CD4-positive, alpha-beta memory T cell (primary cell): ENCODE measurements around the gene KRTAP5-5. TPM values are rescaled to one million over a fixed set of nuclear protein-coding genes. Genes with fewer than 3 reads are reported as not detected.

Experiments used
- CTCF ChIA-PET: fragments of 350-600 bp; sonication (Branson Sonifier 250); formaldehyde crosslinking; loops from one replicate; lab custom pipeline; 2021; ENCODE audit warnings: inconsistent platforms; ENCODE audit not compliant: partially characterized antibody; lab: Charles Lee
- POLR2A ChIA-PET: fragments of 350-600 bp; sonication (Branson Sonifier 250); formaldehyde crosslinking; loops from one replicate; lab custom pipeline; 2021; ENCODE audit not compliant: partially characterized antibody; lab: Charles Lee
- DNase-seq, 5 donors: peaks; one replicate each; pipeline versions ENCODE4 v3.0.0 to v3.0.0-alpha.2; 2020 to 2022; ENCODE audit warnings: mixed read lengths in 1 of 5
- H3K27ac ChIP-seq: one replicate; pipeline ENCODE4 v1.7.0; 2013; ENCODE audit warnings: low read depth, low read length
- H3K27me3 ChIP-seq: 2 replicates; pipeline ENCODE4 v1.7.0; 2013; ENCODE audit warnings: mild to moderate bottlenecking, low read length, moderate library complexity; ENCODE audit not compliant: insufficient read depth
- H3K36me3 ChIP-seq: 2 replicates; pipeline ENCODE4 v1.7.0; 2013; ENCODE audit warnings: mild to moderate bottlenecking, low read length, moderate library complexity; ENCODE audit not compliant: insufficient read depth
- H3K4me1 ChIP-seq: 2 replicates; pipeline ENCODE4 v1.7.0; 2013; ENCODE audit warnings: mild to moderate bottlenecking, low read length, moderate library complexity; ENCODE audit not compliant: insufficient read depth
- H3K4me3 ChIP-seq, 2 donors: one replicate each; pipeline ENCODE4 v1.7.0; 2013; ENCODE audit warnings: low read length in 2 of 2, mild to moderate bottlenecking in 1 of 2
- H3K9me3 ChIP-seq, 2 donors: one replicate each; pipeline ENCODE4 v1.7.0; 2013; ENCODE audit warnings: low read length in 2 of 2, control low read depth in 1 of 2; ENCODE audit not compliant: control insufficient read depth in 1 of 2
- H3K27ac Mint-ChIP-seq, 7 donors: one replicate each; pipeline ENCODE4 v1.8.0; 2020 to 2021; ENCODE audit warnings: mixed read lengths in 7 of 7, mild to moderate bottlenecking in 6 of 7, inconsistent platforms in 3 of 7, moderate library complexity in 3 of 7
- H3K27me3 Mint-ChIP-seq, 2 donors: one replicate each; pipeline ENCODE4 v1.8.0; 2020 to 2021; ENCODE audit warnings: mixed read lengths in 2 of 2
- H3K36me3 Mint-ChIP-seq, 2 donors: one replicate each; pipeline ENCODE4 v1.8.0; 2020 to 2021; ENCODE audit warnings: mixed read lengths in 2 of 2, inconsistent platforms in 1 of 2, mild to moderate bottlenecking in 1 of 2
- H3K4me1 Mint-ChIP-seq, 4 donors: one replicate each; pipeline ENCODE4 v1.8.0; 2020 to 2021; ENCODE audit warnings: mixed read lengths in 4 of 4, mild to moderate bottlenecking in 1 of 4
- H3K4me3 Mint-ChIP-seq, 8 donors: one replicate each; pipeline ENCODE4 v1.8.0; 2020 to 2021; ENCODE audit warnings: mixed read lengths in 8 of 8, mild to moderate bottlenecking in 7 of 8, moderate library complexity in 6 of 8, inconsistent platforms in 3 of 8
- H3K9me3 Mint-ChIP-seq, 8 donors: one replicate each; pipeline ENCODE4 v1.8.0; 2020 to 2021; ENCODE audit warnings: mixed read lengths in 8 of 8, mild to moderate bottlenecking in 5 of 8, inconsistent platforms in 3 of 8, moderate library complexity in 1 of 8
- intact Hi-C: fragments of 100-400 bp; cut with micrococcal nuclease; formaldehyde crosslinking; loops from one replicate; pipeline ENCODE4 v1.15.1; 2023
- polyA plus RNA-seq, 2 donors: library from polyadenylated mRNA; unstranded; fragments of 300-500 nt; fragmentation: Illumina TruSeq; gene quantifications; one replicate each; pipeline ENCODE4 v1.2.3, GENCODE V29; 2021
- total RNA-seq, 2 experiments: library from RNA; stranded (reverse); gene quantifications; one replicate each; pipeline ENCODE4 v1.2.3, GENCODE V29; 2021

KRTAP5-5 gene
- total and polyA plus RNA-seq, 4 experiments from 2014 or later: not detected

DNA sequence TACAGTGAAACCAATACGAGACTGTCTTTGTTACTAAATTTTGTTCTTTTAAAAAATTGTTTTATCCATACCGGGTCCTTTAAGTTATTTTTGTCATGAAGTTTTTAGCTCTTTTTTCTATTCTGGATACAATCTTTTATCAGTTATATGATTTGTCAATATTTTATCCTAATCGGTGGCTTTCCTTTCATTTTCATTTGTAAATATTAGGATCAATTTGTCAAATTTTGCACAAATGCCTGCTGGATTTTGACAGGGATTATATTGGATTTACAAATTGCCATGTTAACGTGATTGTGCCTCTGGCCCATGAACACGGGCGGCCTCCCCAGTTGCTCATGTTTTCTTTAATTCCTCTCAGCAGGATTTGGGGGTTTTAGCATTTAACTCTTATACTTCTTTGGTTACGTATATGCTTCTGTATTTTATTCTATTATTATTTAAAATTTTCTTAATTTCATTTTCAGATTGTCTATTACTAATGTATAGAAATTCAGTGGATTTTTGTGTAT lies 46.7 kb downstream of the KRTAP5-5 start:
- no peak for DNase-seq
- Histone ChIP-seq H3K36me3 (no peaks in the 10 kb centered on the region), H3K4me1 (no peaks in the 10 kb centered on the region), H3K27me3 (no peaks in the 10 kb centered on the region), H3K27ac (no peak overlapping the region), H3K4me3 (no peak overlapping the region), H3K9me3 (no peaks in the 10 kb centered on the region)
- intact Hi-C loops: loop anchor here (5.0 kb wide), 1 partner anchor 231 kb away; no protein-coding TSS in a partner anchor
- no peaks in the 10 kb centered on the region for H3K9me3 Mint-ChIP-seq
- no peaks in the 10 kb centered on the region for H3K4me1 Mint-ChIP-seq
- no peaks in the 10 kb centered on the region for H3K36me3 Mint-ChIP-seq
- H3K27ac Mint-ChIP-seq: no peak overlapping the region
- CTCF ChIA-PET: interaction anchor here (0.6 to 1.1 kb wide), 2 partner anchors 18 to 408 kb away, joined by 3 read pairs; no protein-coding TSS in a partner anchor
- H3K27me3 Mint-ChIP-seq: peaks cover 19 to 24% of the 10 kb centered on the region in 2 donors
- POLR2A ChIA-PET: no interaction called here
- H3K4me3 Mint-ChIP-seq: no peak overlapping the region

DNA sequence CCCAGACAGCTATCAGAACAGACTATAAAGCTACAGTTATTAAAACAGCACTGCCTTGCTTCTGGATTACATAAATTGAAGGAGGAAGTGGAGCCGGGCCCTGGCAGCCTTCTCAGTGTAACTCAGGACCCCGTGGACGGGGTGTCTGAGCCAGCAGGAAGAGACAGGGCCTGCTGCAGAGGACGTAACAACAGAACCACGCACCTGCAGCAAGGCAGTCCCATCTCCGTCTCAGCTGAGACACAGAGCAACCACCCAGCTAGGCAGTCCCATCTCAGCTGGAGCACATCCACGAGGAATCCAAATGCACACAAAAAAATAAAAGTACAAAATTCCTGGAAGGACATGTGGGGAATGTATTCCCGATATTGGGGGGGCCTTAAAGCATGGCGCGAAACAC lies 50.3 kb downstream of the KRTAP5-5 start:
- no peak overlapping the region for H3K4me3 Mint-ChIP-seq
- CTCF ChIA-PET: interaction anchor here (1.5 to 5.2 kb wide), 4 partner anchors 14 to 157 kb away, joined by 4 to 29 read pairs (median 12); no protein-coding TSS in a partner anchor

More for the DNA sequence above, 50.3 kb downstream of the KRTAP5-5 start:
- Mint-ChIP-seq H3K9me3 (no peaks in the 10 kb centered on the region), H3K36me3 (no peaks in the 10 kb centered on the region), H3K4me1 (no peaks in the 10 kb centered on the region), H3K27ac (no peak overlapping the region), H3K27me3 (peaks cover 16 to 25% of the 10 kb centered on the region in 2 donors)
- H3K4me1 ChIP-seq: no peaks in the 10 kb centered on the region
- no peaks in the 10 kb centered on the region for H3K36me3 ChIP-seq
- no peaks in the 10 kb centered on the region for H3K27me3 ChIP-seq
- no peak for DNase-seq
- no peak overlapping the region for H3K4me3 ChIP-seq
- intact Hi-C loops: loop anchor here (5.0 kb wide), 1 partner anchor 227 kb away; no protein-coding TSS in a partner anchor
- POLR2A ChIA-PET: no interaction called here
- H3K9me3 ChIP-seq: no peaks in the 10 kb centered on the region
- no peak overlapping the region for H3K27ac ChIP-seq

Other genes with a start within 250 kb of the KRTAP5-5 start
- gene BRSK2, start 239.8 kb upstream of the KRTAP5-5 start, total RNA-seq: under 1 TPM; 0.35 to 0.47 TPM
- under 1 TPM; 0.18 to 0.30 TPM for gene BRSK2, start 239.8 kb upstream of the KRTAP5-5 start, polyA plus RNA-seq
- gene MOB2, start 143.0 kb upstream of the KRTAP5-5 start, total RNA-seq: 10 to 100 TPM; 73.1 to 74.1 TPM
- 10 to 100 TPM; 48.8 to 67.0 TPM for gene MOB2, start 143.0 kb upstream of the KRTAP5-5 start, polyA plus RNA-seq
- 1 to 10 TPM; 5.8 TPM for gene DUSP8, start 57.5 kb upstream of the KRTAP5-5 start, total RNA-seq
- 1 to 10 TPM in 1 of 2 donors, not detected in 1; 1.5 TPM for gene DUSP8, start 57.5 kb upstream of the KRTAP5-5 start, polyA plus RNA-seq
- not detected for gene KRTAP5-1, start 44.5 kb upstream of the KRTAP5-5 start, total RNA-seq
- under 1 TPM in 1 of 2 donors, not detected in 1; 0.29 TPM for gene KRTAP5-1, start 44.5 kb upstream of the KRTAP5-5 start, polyA plus RNA-seq
- gene KRTAP5-2, start 31.5 kb upstream of the KRTAP5-5 start, total RNA-seq: not detected
- not detected for gene KRTAP5-2, start 31.5 kb upstream of the KRTAP5-5 start, polyA plus RNA-seq
- gene KRTAP5-3, start 21.3 kb upstream of the KRTAP5-5 start, total RNA-seq: not detected
- not detected for gene KRTAP5-3, start 21.3 kb upstream of the KRTAP5-5 start, polyA plus RNA-seq
- not detected for gene KRTAP5-4, start 7.6 kb upstream of the KRTAP5-5 start, total RNA-seq
- not detected for gene KRTAP5-4, start 7.6 kb upstream of the KRTAP5-5 start, polyA plus RNA-seq
- not detected for gene KRTAP5-6, start 67.4 kb downstream of the KRTAP5-5 start, total RNA-seq
- not detected for gene KRTAP5-6, start 67.4 kb downstream of the KRTAP5-5 start, polyA plus RNA-seq
- gene IFITM10, start 120.8 kb downstream of the KRTAP5-5 start, total RNA-seq: 1 to 10 TPM; 1.6 to 1.8 TPM
- gene IFITM10, start 120.8 kb downstream of the KRTAP5-5 start, polyA plus RNA-seq: not detected
- 100 to 1,000 TPM; 206 to 214 TPM for gene CTSD, start 134.2 kb downstream of the KRTAP5-5 start, total RNA-seq
- 100 to 1,000 TPM; 122 to 137 TPM for gene CTSD, start 134.2 kb downstream of the KRTAP5-5 start, polyA plus RNA-seq
- not detected for gene SYT8, start 205.2 kb downstream of the KRTAP5-5 start, total RNA-seq
- not detected for gene SYT8, start 205.2 kb downstream of the KRTAP5-5 start, polyA plus RNA-seq
- gene TNNI2, start 209.2 kb downstream of the KRTAP5-5 start, total RNA-seq: not detected
- not detected for gene TNNI2, start 209.2 kb downstream of the KRTAP5-5 start, polyA plus RNA-seq
- gene LSP1, start 223.3 kb downstream of the KRTAP5-5 start, total RNA-seq: 100 to 1,000 TPM; 324 to 327 TPM
- 100 to 1,000 TPM; 253 to 435 TPM for gene LSP1, start 223.3 kb downstream of the KRTAP5-5 start, polyA plus RNA-seq